ENCODE results near the gene ZNF76.
"Not testable (repeated sequence)": the region's sequence is repeated elsewhere in the genome, so short reads cannot be mapped to it uniquely, and the experiment has no call there.

Gene ZNF76

DNA sequence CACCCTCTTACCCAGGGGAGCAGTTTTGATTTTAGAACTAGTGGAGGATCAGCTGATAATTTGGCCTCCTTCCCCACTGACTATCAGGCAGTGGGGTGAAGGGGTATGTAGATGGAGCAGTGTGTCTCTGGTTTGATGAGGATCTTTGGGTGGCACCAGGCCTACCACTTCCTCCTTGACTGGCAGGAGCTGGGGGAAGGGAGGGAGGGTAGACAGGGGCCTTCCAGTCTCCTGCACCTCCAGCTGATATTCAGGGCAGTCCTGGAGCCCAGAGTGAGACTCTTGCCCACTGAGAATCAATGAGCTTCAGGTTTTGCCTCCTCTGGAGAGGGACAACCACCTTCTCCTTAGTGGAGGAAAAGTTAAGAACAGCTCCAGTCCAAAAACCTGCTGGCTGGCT is 41.3 kb downstream of the ZNF76 start:
- no peak for DNase-seq (ENCODE audit: low read depth in 2 of 2)

GRCh38 chr6:35302604-35303241 is 43.2 kb downstream of the ZNF76 start:
- DNase-seq (ENCODE audit: low read depth in 2 of 2): no peak

GRCh38 chr6:35304299-35304698 is 44.8 kb downstream of the ZNF76 start:
- DNase-seq (ENCODE audit: low read depth in 2 of 2): no peak

DNA sequence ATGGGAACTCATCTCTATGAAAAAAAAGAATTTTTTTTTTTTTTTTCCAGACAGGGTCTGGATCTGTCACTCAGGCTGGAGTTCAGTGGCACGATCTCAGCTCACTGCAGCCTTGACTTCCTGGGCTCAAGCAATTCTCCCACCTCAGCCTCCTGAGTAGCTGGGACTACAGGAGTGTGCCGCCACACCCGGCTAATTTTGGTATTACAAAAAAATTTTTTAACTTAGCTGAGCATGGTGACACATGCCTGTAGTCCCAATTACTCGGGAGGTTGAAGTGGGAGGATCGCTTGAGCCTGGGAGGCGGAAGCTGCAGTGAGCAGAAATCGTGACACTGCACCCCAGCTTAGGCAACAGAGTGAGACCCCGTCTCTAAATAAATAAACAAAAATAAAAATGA is 45.6 kb downstream of the ZNF76 start:
- no peak for DNase-seq (ENCODE audit: low read depth in 2 of 2)

DNA sequence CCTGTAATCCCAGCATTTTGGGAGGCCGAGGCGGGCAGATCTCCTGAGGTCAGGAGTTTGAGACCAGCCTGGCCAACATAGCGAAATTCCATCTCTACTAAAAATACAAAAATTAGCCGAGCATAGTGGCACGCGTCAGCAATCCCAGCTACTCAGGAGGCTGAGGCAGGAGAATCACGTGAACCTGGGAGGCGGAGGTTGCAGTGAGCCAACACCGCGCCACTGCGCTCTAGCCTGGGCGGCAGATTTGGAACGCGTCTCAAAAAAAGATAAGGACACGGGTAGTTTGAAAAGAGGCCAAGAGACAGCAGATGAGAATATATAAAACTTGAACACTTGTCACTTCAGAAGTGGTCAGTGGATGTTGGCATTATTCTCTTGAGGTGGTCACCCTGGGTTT is 47.6 kb downstream of the ZNF76 start:
- not testable (repeated sequence) for DNase-seq (ENCODE audit: low read depth in 2 of 2)

DNA sequence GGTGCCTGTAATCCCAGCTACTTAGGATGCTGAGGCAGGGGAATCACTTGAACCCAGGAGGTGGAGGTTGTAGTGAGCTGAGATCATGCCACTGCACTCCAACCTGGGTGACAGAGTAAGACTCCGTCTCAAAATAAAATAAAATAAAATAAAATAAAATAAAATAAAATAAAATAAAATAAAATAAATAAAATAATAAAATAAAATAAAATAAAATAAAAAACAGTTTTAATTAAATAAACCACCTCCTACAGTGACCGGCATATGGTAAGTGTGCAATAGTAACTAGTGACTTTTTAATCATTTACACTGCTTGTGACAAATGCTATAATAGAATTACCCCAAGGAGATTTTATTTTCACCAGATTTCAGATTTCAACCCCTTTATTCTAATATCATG is 49.0 kb downstream of the ZNF76 start:
- not testable (repeated sequence) for DNase-seq (ENCODE audit: low read depth in 2 of 2)

DNA sequence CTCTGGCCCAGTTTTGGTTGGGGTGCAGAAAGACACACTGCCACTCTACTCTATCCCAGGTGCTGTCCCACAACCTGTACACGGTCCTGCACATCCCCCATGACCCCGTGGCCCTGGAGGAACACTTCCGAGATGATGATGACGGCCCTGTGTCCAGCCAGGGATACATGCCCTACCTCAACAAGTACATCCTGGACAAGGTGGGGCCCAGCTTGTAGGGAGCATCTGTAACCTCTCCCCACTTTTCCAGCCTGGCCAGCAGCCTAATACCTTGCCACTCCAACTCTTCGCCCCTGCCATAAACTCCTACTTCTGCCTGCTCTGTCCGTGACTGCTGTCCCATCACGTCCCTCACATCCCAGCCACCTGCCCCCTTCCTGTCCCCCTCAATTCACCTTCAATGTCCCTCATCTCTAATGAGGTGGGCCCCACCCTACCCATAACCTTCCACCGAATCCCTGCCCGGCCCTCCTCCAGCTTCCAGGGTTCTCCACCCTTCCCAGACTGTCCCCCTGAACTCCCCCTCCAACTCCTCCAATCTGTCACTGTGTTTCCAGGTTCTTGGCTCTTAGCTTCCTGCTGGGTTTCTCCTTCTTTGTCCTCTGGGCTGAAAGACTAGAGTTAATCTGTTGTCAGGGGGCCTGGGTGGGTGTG is 50.2 kb downstream of the ZNF76 start:
- no peak for DNase-seq (ENCODE audit: low read depth in 2 of 2)

DNA sequence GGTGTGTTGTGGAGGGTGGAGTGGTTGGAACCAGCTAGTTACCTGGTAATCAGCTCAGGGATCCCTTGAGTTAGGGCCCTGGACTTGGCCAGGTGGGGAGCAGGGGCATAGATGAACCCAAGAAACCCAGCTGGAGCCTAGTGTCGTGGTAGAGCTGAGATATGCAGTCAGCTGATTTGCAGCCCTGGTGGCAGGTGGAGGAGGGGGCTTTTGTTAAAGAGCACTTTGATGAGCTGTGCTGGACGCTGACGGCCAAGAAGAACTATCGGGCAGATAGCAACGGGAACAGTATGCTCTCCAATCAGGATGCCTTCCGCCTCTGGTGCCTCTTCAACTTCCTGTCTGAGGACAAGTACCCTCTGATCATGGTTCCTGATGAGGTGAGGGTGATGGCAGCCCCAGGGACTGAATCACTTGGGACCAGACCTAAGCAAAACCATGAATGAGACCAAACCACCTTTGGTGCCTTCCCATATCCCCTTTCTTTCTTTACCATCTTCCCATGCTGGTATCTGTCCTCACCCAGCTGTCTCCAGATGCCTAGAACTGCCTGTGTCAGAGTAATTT is 50.8 kb downstream of the ZNF76 start:
- no peak for DNase-seq (ENCODE audit: low read depth in 2 of 2)

GRCh38 chr6:35311390-35312075 is 52.0 kb downstream of the ZNF76 start:
- DNase-seq (ENCODE audit: low read depth in 2 of 2): no peak

DNA sequence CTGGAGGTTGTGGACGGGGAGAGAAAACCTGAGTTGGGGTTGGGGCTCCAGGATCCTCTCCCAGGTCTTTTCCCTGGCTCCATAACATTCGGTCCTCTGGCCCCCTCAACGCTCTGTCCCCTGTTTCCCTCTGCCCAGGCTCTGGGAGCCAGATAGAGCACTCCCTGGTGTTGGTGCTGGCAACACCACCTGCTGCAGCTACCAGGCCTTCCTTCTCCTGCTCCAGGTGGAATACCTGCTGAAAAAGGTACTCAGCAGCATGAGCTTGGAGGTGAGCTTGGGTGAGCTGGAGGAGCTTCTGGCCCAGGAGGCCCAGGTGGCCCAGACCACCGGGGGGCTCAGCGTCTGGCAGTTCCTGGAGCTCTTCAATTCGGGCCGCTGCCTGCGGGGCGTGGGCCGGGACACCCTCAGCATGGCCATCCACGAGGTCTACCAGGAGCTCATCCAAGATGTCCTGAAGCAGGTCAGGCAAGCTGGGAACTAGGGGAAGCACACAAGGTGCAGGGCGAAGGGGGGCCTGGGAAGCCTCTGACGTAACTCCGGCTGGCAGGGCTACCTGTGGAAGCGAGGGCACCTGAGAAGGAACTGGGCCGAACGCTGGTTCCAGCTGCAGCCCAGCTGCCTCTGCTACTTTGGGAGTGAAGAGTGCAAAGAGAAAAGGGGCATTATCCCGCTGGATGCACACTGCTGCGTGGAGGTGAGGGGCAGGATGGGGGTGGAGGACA is 52.7 kb downstream of the ZNF76 start:
- no peak for DNase-seq (ENCODE audit: low read depth in 2 of 2)

- no peak for DNase-seq (ENCODE audit: low read depth in 2 of 2)
These were observed 53.3 kb downstream of the ZNF76 start for GRCh38 chr6:35312807-35313206.

DNA sequence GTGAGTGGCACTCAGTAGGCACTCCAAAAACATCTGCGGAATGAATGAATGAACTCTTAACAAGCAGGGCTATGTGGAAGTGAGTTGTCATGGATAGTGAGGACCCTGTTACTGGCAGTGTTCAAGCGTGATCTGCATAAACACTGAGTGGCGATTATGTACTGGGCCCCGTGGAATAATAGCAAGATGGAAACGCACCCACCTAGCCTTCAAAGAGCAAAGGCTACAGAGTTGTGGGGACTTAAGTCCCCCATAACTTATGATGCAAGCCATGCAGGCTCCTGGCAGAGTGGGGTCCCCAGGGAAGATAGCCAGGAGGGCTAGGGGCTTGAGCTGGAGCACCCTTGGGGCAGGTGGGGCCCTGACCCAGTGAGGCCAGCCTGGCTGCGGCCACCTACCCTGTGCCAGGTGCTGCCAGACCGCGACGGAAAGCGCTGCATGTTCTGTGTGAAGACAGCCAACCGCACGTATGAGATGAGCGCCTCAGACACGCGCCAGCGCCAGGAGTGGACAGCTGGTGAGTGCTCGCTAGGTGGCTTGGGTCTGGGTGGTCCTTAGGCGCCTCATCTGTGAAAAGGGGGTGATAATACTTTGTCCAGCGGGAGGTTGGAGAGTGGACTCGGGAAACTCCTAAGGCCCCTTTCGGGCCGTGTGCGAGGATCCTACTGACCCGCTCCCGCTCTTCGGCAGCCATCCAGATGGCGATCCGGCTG is 58.1 kb downstream of the ZNF76 start:
- no peak for DNase-seq (ENCODE audit: low read depth in 2 of 2)

GRCh38 chr6:35318196-35319171 is 58.9 kb downstream of the ZNF76 start:
- DNase-seq (ENCODE audit: low read depth in 2 of 2): peak; percentile 33 to 42

DNA sequence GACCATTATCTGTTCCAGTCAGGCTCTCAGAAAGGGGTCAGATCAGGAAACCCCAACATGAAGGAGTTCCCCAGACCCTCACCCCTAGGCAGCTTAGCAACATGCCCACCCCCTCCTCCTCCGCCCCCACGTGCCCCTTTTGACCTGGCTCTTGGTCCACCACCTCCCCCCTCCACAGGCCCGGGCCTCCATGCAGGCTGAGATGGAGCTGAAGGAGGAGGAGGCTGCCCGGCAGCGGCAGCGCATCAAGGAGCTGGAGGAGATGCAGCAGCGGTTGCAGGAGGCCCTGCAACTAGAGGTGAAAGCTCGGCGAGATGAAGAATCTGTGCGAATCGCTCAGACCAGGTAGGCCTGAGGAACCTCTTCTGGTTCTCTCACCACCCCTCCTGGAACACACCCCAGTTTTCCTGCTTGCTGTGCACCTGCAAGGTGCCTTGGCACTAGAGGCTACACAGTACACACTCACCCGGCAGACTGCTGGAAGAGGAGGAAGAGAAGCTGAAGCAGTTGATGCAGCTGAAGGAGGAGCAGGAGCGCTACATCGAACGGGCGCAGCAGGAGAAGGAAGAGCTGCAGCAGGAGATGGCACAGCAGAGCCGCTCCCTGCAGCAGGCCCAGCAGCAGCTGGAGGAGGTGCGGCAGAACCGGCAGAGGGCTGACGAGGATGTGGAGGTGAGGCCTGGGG is 60.0 kb downstream of the ZNF76 start:
- DNase-seq (ENCODE audit: low read depth in 2 of 2): no peak

DNA sequence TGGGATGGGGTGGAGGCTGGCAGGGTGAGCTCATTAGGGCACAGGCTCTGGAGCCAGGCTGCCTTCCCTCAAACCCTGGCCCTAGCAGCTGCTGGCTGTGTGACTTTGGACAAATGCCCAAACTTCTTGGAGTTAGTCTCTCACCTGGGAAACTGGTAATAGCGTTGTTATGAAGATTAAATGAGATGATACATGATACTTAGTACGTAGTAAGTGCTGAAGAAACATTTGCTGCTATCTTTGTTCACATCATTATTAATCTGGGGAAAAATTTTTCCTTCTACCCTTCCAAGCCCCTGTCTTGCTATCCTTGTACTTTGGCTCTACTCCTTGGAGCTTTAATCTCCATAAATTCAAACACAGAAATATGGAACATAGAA is 60.5 kb downstream of the ZNF76 start:
- DNase-seq (ENCODE audit: low read depth in 2 of 2): no peak

DNA sequence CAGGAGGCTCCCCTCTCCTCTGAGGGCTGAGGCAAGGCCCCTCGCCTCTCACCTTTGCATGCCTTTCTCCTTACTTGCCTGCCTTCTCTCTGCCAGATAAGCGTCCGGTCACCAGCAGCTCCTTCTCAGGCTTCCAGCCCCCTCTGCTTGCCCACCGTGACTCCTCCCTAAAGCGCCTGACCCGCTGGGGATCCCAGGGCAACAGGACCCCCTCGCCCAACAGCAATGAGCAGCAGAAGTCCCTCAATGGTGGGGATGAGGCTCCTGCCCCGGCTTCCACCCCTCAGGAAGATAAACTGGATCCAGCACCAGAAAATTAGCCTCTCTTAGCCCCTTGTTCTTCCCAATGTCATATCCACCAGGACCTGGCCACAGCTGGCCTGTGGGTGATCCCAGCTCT is 61.6 kb downstream of the ZNF76 start:
- no peak for DNase-seq (ENCODE audit: low read depth in 2 of 2)

GRCh38 chr6:35327349-35328027 is 68.0 kb downstream of the ZNF76 start:
- DNase-seq (ENCODE audit: low read depth in 2 of 2): no peak

DNA sequence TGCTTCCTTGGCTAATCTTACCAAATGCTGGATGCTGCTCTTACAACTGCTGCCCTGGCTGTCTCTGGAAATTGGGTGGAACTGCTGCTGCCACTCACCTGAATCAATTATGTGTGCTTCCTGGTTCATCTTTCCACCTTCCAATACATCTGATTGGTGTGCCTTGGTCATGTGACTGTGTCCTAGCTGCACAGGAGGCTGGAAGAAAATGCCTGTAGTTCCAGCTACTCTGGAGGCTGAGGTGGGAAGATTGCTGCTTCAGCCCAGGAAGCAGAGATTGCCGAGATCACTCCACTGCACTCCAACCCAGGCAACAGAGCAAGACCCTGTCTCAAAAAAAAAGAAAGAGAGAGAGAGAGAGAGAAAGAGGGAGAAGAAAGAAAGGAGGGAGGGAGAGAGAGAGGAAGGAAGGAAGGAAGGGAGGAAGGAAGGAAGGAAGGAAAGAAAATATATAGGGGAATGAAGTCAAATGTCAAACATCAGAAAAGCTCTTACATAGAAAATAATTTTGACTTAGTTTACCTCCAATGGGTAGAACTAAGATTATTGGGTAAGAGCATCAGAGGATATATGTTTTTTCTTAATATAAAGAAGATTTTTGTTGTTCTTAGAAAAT is 68.7 kb downstream of the ZNF76 start:
- DNase-seq (ENCODE audit: low read depth in 2 of 2): no peak

GRCh38 chr6:35328965-35329364 is 69.4 kb downstream of the ZNF76 start:
- not testable (repeated sequence) for DNase-seq (ENCODE audit: low read depth in 2 of 2)
